A549 treated with Mapracorat at 1 μM for 4 hours (cell line): ENCODE results near the gene NPNT. TPM values are rescaled to one million over a fixed set of nuclear protein-coding genes. Genes with fewer than 3 reads are reported as not detected.

Source experiments
- total RNA-seq: library from RNA; stranded (reverse); fragments of 200-300 nt; extraction: Qiagen RNA extraction; gene quantifications from 5 replicates; pipeline ENCODE4 v1.2.3, GENCODE V29; 2022

Gene NPNT
- 0.34 to 0.57 TPM (median 0.35 TPM) in 5 replicates for total RNA-seq

GRCh38 chr4:105894660-105895582 is at the start of gene NPNT:
Gene NPNT, plus strand, starts transcription at chr4:105895471. Its CDS starts 182 bp downstream, at chr4:105895653.

Other genes with a start within 250 kb of the NPNT start
- gene INTS12, start 186.8 kb upstream of the NPNT start, total RNA-seq = 14.6 to 19.1 TPM (median 15.4 TPM) in 5 replicates
- gene GSTCD, start 186.7 kb upstream of the NPNT start, total RNA-seq = 4.2 to 6.5 TPM (median 5.7 TPM) in 5 replicates